Stimulated activated CD4-positive, alpha-beta T cell treated with anti-CD3 and anti-CD28 coated beads, Interleukin-4, amount 100 ng/mL, for 48 hours (primary cell): ENCODE results near the gene CYP19A1.
"Not testable (repeated sequence)": the region's sequence is repeated elsewhere in the genome, so short reads cannot be mapped to it uniquely, and the experiment has no call there.

Experiments
- DNase-seq, 2 donors: peaks; one replicate each; pipeline ENCODE4 v3.0.0-alpha.2; 2020; ENCODE audit warnings: low read depth in 2 of 2

The CYP19A1 gene

DNA sequence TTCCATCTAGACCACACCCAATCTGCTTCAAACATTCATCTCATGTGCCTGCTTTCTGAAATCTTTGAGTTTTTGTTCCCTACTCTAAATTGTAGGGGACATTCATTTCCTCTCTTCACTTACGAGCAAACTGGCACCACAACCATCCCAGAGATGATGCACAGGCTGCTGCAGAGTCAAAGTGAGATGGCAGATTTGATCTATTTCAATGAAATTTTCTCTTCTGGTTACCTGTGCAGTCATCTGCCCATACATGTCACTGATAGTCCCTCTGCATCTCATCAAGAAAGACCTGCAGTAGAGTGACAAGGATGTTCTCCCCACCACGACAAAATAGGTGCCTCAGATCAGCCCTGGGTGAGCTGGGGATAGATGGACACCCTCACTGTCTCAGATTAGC lies 125.5 kb downstream of the CYP19A1 start:
- DNase-seq, result no peak

DNA sequence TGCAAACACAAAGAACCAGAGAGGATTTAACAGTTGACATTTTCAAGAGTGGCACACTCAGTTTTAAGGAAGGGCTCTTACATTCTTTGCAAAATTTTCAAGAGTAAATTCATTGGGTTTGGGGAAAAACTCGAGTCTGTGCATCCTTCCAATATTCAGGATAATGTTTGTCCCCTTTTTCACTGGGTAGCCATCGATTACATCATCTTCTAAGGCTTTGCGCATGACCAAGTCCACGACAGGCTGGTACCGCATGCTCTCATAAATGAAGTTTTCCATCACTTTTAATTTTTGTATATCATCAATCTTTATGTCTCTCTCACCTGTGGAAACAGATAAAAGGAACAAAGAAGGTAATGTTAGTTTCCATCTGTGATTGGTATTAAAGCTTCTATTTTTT lies 126.2 kb downstream of the CYP19A1 start:
- DNase-seq, result no peak

GRCh38 chr15:51205050-51205975 lies 133.1 kb downstream of the CYP19A1 start:
- DNase-seq, result no peak

DNA sequence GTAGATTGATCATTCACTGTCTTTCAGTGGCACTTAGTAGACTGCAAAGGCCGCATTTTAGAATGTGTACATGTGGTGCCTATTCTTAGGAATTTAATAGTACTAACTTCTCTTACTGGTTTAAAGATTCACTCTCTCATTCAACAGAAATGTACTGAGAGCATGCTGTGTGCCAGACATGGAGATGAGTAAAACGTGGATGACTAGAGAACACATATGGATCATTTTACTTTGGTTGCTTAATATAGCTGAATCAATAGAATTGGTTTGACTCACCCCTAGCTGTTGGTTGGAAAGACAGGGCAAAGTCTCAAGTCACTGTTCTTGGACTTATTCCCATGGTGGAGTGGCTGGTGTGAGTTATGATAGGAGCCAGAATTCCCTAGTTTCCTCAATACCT lies 134.6 kb downstream of the CYP19A1 start:
- no peak for DNase-seq

- no peak for DNase-seq
These were observed 135.6 kb downstream of the CYP19A1 start for GRCh38 chr15:51202783-51203182.

DNA sequence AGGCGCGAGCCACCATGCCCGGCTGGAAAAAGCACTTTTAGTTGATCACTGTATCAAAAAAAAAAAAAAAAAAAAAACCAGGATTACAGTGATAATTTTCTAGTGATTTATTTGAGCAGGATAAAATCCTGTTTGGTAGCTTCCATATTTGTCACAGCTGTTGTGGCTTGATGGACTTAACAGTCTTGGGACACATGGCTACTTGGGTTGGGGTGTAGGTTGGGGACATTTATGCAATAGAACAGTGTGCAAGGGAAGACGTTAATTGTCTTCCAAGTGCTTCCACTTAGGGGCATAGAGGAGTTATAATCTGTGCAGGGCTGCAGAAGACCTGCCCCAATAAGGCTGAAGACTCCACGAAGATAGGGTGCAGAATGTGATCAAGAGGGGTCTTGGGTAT lies 136.8 kb downstream of the CYP19A1 start:
- no peak for DNase-seq

GRCh38 chr15:51200792-51201191 lies 137.6 kb downstream of the CYP19A1 start:
- DNase-seq, result no peak

DNA sequence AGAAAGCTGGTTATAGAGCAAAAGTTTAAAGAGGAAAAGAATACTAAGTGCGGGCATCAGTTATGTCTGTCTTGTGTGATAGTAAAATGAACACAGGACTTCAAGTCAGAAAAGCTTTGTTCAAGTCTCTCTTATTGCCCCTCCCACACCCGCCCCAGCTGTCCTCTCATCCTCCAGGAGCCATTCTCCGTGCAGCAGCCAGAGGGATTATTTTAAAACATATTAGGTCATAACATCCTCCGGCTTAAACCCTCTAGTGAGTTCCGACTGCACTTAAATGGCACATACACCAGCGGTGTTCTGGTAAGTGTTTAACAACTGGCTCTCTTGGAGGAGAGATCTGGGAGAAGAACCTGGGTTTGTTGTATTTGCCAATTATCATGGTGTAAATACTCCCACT lies 138.9 kb downstream of the CYP19A1 start:
- DNase-seq, result no peak

GRCh38 chr15:51198701-51199232 lies 139.6 kb downstream of the CYP19A1 start:
- no peak for DNase-seq

DNA sequence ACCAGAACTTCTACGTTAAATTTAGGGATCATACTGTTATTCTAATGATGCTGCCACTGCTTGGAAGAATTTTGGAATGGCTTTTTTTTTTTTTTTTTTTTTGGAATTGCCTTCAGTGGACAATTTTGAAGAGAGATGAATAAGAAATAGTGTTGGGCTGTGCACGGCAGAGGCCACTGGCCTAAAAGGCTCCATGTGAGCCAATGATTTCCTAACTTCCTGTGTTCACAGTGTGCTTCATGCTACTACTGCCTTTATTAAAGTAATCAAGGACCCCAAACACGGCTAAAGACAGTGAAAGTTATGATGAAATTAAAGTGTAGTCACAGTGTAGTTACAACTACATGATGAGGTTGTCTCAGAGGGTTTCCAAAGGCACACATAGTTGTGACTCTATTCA lies 142.9 kb downstream of the CYP19A1 start:
- DNase-seq, result no peak

- DNase-seq, result no peak
These were observed 144.4 kb downstream of the CYP19A1 start for GRCh38 chr15:51193979-51194378.

DNA sequence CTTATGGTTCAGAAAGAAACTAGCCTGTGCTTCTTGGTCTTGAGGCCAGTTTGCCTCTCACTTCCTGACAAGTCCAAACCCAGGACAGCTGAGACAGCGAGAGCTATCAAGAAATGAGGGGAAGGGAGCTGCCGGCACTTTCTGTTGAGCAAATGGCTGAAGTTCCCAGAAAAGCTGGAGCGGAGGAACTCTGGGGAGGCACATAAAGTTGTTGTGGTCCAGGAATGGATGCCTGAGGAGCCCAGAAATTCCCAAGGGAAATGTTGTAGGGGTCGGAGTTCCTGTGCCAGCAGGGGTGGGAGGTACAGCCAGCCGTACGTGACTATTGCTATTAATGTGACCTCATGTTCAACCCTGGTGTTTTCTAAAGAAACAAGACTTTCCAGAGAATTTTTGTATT lies 144.9 kb downstream of the CYP19A1 start:
- no peak for DNase-seq

DNA sequence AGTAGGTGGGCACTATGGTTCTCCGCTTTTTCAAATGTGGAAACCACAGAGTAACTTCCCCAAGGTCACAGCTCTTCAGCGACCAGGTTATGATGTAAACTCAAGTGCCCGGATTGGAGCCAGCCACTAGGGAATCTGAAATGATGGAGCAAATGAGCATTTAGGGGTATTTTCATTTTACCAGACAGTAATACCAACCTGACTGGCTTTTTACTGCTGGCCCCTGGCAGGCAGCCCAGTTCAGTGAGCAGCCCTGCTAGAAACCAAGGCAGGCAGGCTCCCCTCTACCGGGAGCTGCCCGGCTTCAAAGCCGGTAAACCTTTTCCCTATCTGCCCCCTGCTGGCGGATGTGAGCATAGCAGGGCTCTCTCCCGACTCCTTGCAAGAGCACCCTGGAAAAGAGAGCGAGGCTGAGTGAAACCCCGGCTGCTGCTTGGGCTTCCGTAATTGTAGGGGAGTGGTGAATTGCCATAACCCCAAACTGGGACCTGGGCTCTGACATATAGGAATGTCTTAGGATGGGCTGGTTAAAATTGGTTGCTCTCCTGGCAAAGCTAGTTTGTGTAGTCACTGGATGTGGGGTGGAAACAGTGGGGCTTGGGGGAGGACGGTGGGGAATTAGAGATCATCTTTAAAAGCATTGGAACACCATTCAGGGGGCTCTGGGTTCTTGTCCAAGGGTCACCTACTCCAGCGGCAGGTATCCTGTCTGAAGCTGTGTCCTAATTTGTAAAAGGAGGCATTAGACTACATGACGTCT lies 145.7 kb downstream of the CYP19A1 start:
- DNase-seq, result peak; percentile 78 to 88

GRCh38 chr15:51191766-51192165 lies 146.6 kb downstream of the CYP19A1 start:
- DNase-seq, result no peak

DNA sequence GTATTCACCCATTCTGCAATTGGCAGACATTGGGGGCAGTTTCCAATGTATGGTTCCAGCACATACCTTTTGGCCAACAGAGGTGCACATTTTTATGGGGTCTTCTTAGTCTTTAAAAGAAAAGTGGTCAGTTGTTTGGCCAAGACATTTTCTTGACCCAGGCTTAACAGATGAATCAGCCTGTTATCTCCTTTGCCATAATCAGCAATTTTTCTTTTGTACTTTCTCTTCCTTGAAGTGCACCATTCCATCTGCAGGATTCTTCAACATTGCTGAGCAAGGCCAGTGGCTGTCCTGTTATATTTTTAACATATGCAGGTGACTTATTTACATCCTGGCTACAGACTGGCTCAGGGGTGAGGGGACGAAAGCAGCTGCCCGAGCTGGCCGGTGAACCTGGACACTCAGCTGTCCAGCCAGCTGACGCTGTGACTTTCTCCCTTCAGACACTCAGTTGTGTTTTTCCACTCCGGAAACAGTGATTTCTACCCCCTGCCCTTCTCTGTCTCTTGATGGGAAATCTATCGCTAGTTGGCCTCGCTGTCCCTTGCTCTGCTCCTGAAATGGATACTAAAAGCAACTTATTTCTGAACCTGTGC lies 147.2 kb downstream of the CYP19A1 start:
- DNase-seq, result no peak

- DNase-seq, result no peak
These were observed 147.8 kb downstream of the CYP19A1 start for GRCh38 chr15:51190424-51191068.

- DNase-seq, result no peak
These were observed 148.6 kb downstream of the CYP19A1 start for GRCh38 chr15:51189669-51190385.

DNA sequence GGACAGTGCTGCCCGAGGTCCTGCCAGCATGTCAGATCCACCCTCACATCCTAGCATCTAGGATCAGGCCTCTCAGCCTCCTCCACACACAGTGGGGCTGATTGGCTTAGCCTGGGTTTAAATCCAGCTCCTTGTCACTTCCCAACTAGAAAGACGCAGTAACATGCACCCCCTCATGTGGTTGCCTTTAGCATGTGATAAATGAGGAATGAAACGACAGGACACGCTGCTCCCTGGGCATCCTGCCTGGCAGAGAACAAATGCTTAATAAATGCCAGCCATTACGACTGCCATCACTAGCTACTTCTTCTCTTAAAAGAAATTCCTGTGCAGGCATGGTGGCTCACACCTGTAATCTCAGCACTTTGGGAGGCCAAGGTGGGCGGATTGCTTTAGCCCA lies 149.6 kb downstream of the CYP19A1 start:
- DNase-seq, result not testable (repeated sequence)

GRCh38 chr15:51186891-51187290 lies 151.5 kb downstream of the CYP19A1 start:
- DNase-seq, result no peak

DNA sequence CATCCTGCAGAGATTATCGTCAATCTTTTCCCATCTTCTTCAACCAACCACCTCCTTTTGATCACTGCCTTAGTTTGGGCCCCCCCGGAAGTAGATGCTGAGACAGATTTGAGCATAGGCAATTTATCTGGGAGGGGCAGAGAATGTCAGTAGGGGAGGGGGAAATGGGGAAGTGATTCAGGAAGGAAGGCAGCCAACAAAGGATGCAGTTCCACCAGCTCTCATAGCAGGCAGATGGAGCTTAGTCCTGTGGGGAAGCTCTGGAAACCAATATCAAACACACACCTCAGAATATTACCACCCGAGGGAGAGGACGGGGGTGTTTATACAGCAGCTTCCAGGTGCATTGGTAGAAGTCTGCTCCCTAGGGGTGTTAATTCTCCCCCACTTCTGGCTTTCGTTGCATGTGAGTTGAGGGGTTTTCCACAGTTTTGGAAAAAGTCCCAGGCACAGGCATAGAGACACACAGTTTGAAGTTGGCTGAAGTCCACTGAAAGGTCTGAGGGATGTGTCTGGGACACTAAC lies 152.2 kb downstream of the CYP19A1 start:
- no peak for DNase-seq
